GM19467 (cell line): Measurements from ENCODE around the gene CAPN10.
"Not testable (repeated sequence)": the region's sequence is repeated elsewhere in the genome, so short reads cannot be mapped to it uniquely, and the experiment has no call there.

Source experiments
- ATAC-seq: cut with Tn5 transposase; IDR thresholded peaks from one replicate; pipeline ENCODE4 v1.9.1; 2021; ENCODE audit warnings: mild to moderate bottlenecking, moderate library complexity; ENCODE audit not compliant: unreplicated experiment

The CAPN10 gene

DNA sequence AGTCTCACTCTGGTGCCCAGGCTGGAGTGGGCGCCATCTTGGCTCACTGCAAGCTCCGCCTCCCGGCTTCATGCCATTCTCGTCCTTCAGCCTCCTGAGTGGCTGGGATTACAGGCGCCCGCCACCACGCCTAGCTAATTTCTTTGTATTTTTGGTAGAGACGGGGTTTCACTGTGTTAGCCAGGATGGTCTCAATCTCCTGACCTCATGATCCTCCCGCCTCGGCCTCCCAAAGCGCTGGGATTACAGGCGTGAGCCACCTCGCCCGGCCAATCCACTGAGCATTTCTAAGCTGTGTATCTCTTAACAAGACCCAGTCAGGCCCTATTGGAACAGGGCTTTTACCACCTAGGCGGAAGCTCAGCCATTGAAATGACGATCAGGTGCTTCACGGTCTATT, 23.3 kb upstream of the CAPN10 start:
- ATAC-seq = not testable (repeated sequence)

DNA sequence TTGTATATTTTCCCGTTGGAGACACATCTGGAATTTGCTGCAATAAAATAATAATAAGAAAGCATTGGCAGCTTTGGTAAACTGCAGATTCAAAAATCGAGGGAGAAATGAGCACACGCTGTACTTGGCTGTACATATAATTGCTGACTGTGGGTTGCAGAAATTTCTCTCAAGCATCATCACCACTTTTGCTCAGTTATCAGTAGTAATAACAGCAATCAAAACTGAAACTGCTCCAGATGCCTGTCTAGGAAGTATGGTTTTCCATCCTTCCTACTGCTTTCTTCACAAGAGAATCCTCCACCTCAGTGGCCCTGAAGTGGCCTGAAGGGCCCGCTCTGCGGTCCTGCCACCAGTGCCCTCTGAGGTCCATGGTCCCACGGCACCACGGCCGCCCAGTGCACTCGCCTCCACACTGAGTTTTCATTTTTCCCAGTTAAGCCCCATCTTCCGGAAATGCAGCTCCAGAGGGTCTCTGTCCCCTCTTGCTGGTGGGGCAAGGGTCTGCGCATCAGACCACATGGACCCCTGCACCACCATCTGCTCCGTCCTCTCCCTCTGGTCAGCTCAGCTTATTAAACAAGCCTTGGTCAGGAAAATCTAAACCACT, 22.5 kb upstream of the CAPN10 start:
- ATAC-seq = no peak

DNA sequence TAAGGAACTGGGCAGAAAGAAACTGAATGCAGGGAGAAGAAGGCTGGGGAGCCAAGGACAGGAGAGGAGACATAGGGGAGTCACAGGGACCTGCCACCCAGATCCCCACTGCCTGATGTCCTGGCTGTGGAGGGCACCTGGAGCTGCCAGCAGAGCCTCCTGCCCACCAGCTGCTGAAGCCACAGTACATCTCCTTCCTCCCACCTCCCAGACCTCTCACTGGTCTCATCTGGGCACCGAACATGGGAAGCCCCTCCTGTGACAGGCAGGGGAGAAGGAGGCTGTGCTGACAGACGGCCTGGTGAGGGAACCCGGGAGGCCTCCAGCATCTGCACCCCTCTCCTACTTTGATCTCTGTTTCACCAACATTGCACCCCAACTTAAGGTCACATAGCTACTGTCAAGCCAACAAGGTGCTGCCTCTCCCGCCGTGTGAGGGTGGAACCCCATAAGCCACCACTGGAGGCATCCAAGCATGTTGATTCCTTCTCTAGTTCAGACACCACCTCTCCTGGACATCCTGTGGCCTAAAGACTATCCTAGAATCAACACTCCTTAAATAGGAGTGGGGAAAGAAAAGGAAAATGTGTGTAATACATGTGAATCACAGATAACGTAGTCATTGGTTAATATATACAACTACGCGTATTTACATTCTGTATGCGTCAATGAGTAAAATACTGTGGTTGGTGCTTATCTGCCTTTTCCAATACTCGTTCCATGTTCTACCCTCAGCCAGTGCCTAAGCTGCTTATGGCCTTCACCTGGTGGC, 21.8 kb upstream of the CAPN10 start:
- ATAC-seq = no peak

DNA sequence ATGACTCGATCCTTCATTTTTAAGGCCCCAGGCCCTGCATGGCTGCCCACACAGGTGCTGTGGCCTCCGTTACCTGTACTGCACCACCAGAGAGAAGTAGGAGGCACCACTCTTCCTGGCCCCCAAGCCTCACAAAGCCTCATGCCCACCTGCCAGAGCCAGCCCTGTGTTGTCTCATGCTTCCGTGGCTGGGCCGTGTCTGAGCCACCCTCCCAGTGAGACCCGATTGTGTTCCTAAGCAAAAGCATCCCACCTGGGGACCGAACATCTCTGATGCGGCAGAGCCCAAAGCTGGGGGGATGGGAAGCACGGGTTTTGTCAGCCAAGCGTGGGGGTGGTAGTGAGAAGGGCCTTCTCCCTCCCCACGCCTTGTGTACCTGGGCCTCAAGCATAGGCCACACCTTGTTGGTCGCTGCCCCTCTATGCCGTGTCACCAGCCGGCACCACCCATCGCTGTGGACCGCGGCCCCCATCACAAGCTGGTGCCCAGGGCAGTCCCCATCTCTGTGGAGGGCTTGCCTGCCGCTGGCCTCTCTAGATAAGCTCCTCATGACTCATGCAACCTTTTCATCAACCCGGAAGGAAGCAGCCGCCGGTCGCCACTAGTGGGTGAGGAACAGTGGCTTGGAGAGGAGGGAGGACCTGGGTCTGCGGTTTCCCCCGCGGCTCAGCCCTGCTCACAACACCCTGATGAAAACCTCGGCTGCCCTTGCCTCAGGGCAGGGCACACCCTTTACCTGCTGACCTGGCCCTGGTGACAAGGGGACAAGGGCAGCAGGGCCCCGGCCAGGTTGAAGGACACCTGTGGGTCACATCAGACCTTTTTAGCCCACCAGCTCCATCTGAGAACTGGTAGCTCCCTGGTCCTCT, 21.0 kb upstream of the CAPN10 start:
- peak; percentile 29 for ATAC-seq

GRCh38 chr2:240566203-240567136, 20.1 kb upstream of the CAPN10 start:
- peak; percentile 42 for ATAC-seq

DNA sequence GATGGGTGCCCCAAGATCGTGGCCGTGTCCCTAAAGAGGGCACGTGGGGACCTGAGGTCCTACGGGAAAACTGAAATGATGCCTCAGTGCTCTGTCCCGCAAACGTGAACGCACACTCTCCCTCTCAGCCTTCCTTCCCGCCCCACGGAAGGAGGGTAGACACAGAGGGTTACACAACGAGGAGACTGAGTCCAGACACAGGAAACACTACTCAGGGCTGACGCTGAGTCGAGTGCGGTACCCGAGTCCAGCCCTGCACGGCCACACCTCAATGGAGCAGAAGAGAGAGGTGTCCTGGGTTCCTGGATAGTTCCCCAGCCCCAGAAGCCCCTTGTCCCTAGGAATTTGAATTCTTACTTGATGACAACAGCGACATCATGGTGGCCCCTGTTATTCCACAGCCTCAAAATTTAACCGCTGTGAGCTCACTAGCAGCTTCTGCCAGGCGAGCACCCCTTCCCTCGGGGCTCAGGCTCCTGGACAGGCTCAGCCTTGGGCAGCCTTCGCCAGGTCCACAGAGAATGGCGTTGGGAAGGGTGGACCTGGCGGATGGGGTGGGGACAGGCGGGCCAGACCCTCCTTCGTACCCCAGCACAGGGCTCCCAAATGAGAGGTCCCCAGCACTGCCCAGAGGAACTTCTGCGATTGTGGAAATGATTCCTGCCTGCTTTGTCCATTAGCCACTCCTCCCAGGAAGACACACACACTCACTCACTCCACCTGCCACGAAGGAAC, 19.2 kb upstream of the CAPN10 start:
- no peak for ATAC-seq

DNA sequence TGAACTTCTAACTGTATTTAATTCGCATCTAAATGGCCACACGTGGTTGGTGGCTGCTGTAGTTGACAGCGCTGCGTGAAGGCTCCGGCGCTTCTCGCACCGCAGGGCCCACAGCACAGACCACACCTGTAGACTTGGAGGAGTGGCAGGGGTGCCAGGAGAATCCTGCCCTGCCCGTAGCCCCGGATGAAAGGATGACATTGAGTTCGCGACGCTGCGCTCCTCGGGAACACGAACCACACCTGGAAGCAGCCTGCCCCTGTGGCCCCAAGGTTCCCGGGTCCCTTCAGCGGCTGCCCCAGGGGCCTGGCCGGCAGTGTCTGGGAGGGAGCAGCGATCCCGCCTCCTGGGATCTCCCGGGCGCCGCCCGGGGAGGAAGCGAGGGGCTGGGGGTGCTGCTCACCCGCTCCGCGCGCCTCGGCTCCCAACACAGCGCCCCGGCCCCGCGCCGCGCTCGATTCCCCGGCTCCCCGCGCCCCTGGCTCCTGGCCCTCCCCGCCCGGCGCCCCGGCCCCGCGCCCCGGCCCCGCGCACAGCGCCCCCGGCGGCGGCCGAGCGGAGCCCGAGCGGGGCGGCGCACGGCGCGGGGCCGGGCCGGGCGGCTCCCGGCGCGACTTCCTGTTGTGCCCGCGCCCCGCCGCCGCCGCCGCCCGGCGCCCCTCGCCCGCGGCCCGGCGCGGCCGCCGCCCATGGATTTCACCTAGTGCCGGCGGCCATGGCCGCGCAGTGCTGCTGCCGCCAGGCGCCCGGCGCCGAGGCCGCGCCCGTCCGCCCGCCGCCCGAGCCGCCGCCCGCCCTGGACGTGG, 18.5 kb upstream of the CAPN10 start, which contains the start of gene RNPEPL1:
Gene RNPEPL1, plus strand, starts transcription at position 613 of the 806 bp plus-strand sequence. Its CDS starts 103 bp downstream, at position 716.
- peak; percentile 37 for ATAC-seq

DNA sequence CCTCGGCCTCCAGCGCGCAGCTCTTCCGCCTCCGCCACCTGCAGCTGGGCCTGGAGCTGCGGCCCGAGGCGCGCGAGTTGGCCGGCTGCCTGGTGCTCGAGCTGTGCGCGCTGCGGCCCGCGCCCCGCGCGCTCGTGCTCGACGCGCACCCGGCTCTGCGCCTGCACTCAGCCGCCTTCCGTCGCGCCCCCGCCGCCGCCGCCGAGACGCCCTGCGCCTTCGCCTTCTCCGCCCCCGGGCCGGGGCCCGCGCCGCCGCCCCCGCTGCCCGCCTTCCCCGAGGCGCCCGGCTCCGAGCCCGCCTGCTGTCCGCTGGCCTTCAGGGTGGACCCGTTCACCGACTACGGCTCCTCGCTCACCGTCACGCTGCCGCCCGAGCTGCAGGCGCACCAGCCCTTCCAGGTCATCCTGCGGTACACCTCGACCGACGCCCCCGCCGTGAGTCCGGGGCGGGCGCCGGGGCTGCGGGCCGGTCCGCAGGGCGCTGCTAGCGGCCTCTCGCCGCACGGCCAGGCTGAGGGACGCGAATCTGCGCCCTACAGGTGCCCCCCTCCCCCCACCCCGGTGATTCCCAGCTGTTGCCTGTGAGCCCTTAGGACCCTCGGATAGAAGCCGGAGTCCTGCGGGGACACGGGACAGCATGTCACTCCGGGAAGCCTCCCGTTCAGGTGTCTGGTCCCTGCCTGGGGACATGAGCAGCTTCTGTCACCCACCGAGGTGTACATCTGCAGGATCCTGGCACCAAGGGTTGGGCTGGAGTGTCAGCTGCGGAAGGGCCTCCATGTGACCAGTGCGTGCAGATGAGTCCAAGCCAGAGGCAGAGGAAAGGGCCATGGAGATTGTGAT, 17.6 kb upstream of the CAPN10 start:
- peak; percentile 19 for ATAC-seq

DNA sequence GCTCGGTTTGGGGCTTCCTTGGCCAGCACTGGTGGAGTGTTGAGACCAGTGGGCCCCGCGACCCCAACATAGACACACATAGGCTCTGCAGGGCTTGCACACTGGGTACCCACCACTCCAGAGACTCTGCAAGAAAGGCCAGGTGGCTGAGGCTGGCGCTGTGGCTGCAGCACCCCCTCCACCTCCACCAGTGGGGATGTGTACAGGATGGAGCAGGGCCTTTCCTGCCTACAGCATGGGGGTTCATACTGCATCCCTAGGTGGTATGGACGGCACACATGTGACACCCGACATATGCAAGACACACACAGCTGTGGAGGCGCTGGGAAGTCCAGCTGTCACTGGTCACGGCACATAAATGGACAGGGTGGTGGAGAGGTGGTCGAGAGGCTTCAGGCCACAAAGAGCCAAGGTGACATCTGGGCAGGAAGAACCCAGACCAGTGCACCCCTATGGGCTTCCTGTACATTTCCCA, 17.0 kb upstream of the CAPN10 start:
- no peak for ATAC-seq

- no peak for ATAC-seq
These were observed 16.5 kb upstream of the CAPN10 start for GRCh38 chr2:240569998-240570530.

GRCh38 chr2:240570531-240571313, 15.8 kb upstream of the CAPN10 start:
- no peak for ATAC-seq

DNA sequence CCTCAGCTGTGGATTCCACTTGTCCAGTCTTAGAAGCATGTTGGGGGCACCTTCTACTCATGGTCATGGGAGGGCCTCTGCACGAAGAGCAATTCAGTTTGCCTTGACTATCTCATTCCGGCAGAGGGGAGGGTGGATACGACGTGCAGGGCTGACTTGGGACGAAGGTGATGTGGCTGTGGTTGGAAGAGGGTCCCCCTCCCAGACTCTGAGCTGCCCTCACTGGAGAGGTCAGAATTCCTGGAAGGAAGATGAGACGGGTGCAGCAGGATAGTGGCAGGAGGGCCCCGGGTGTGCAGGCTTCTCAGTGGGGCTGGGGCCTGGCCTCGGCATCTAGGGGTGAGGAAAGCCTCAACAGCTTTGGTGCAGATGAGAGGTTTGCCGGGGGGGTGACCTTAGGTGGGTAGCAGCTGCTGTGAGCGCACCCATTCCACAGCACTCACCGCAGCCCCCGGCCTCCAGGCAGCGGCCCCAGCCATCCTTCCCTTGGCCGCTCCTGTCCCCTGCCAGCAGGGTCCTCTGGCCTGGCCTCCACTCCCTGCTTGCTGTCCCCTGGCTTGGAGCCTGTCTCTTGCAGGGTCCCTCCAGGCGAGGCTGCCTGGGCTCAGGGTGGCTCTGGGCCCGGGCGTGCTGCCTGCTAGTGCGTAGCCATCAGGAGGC, 15.1 kb upstream of the CAPN10 start:
- ATAC-seq = no peak

- no peak for ATAC-seq
These were observed 14.1 kb upstream of the CAPN10 start for GRCh38 chr2:240572141-240573031.

DNA sequence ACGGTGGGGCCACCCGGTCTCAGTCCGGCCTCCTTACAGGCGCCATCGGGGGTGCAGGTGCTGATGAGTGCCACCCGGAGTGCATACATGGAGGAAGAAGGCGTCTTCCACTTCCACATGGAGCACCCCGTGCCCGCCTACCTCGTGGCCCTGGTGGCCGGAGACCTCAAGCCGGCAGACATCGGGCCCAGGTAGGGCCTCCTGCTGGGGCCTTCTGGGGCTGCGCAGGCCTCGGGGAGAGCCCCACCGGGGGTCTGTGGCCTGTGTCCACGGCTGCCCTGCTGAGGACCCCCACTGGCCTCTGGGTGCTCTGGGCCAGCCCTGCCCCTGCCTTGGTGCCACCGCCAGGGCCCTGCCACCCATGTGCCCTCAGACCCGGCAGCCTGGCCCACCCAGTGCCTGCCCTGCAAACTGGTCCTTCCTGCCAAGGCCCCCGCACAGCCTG, 13.4 kb upstream of the CAPN10 start:
- no peak for ATAC-seq
